CD4-positive, alpha-beta memory T cell (primary cell): ENCODE results near the gene ALOX15. TPM values are rescaled to one million over a fixed set of nuclear protein-coding genes. Genes with fewer than 3 reads are reported as not detected.
"Not testable (repeated sequence)": the region's sequence is repeated elsewhere in the genome, so short reads cannot be mapped to it uniquely, and the experiment has no call there.

ENCODE experiments used
- CTCF ChIA-PET: fragments of 350-600 bp; sonication (Branson Sonifier 250); formaldehyde crosslinking; loops from one replicate; lab custom pipeline; 2021; ENCODE audit warnings: inconsistent platforms; ENCODE audit not compliant: partially characterized antibody; lab: Charles Lee
- POLR2A ChIA-PET: fragments of 350-600 bp; sonication (Branson Sonifier 250); formaldehyde crosslinking; loops from one replicate; lab custom pipeline; 2021; ENCODE audit not compliant: partially characterized antibody; lab: Charles Lee
- DNase-seq, 5 donors: peaks; one replicate each; pipeline versions ENCODE4 v3.0.0 to v3.0.0-alpha.2; 2020 to 2022; ENCODE audit warnings: mixed read lengths in 1 of 5
- H3K27ac ChIP-seq: one replicate; pipeline ENCODE4 v1.7.0; 2013; ENCODE audit warnings: low read depth, low read length
- H3K27me3 ChIP-seq: 2 replicates; pipeline ENCODE4 v1.7.0; 2013; ENCODE audit warnings: mild to moderate bottlenecking, low read length, moderate library complexity; ENCODE audit not compliant: insufficient read depth
- H3K36me3 ChIP-seq: 2 replicates; pipeline ENCODE4 v1.7.0; 2013; ENCODE audit warnings: mild to moderate bottlenecking, low read length, moderate library complexity; ENCODE audit not compliant: insufficient read depth
- H3K4me1 ChIP-seq: 2 replicates; pipeline ENCODE4 v1.7.0; 2013; ENCODE audit warnings: mild to moderate bottlenecking, low read length, moderate library complexity; ENCODE audit not compliant: insufficient read depth
- H3K4me3 ChIP-seq, 2 donors: one replicate each; pipeline ENCODE4 v1.7.0; 2013; ENCODE audit warnings: low read length in 2 of 2, mild to moderate bottlenecking in 1 of 2
- H3K9me3 ChIP-seq, 2 donors: one replicate each; pipeline ENCODE4 v1.7.0; 2013; ENCODE audit warnings: low read length in 2 of 2, control low read depth in 1 of 2; ENCODE audit not compliant: control insufficient read depth in 1 of 2
- H3K27ac Mint-ChIP-seq, 7 donors: one replicate each; pipeline ENCODE4 v1.8.0; 2020 to 2021; ENCODE audit warnings: mixed read lengths in 7 of 7, mild to moderate bottlenecking in 6 of 7, inconsistent platforms in 3 of 7, moderate library complexity in 3 of 7
- H3K27me3 Mint-ChIP-seq, 2 donors: one replicate each; pipeline ENCODE4 v1.8.0; 2020 to 2021; ENCODE audit warnings: mixed read lengths in 2 of 2
- H3K36me3 Mint-ChIP-seq, 2 donors: one replicate each; pipeline ENCODE4 v1.8.0; 2020 to 2021; ENCODE audit warnings: mixed read lengths in 2 of 2, inconsistent platforms in 1 of 2, mild to moderate bottlenecking in 1 of 2
- H3K4me1 Mint-ChIP-seq, 4 donors: one replicate each; pipeline ENCODE4 v1.8.0; 2020 to 2021; ENCODE audit warnings: mixed read lengths in 4 of 4, mild to moderate bottlenecking in 1 of 4
- H3K4me3 Mint-ChIP-seq, 8 donors: one replicate each; pipeline ENCODE4 v1.8.0; 2020 to 2021; ENCODE audit warnings: mixed read lengths in 8 of 8, mild to moderate bottlenecking in 7 of 8, moderate library complexity in 6 of 8, inconsistent platforms in 3 of 8
- H3K9me3 Mint-ChIP-seq, 8 donors: one replicate each; pipeline ENCODE4 v1.8.0; 2020 to 2021; ENCODE audit warnings: mixed read lengths in 8 of 8, mild to moderate bottlenecking in 5 of 8, inconsistent platforms in 3 of 8, moderate library complexity in 1 of 8
- intact Hi-C: fragments of 100-400 bp; cut with micrococcal nuclease; formaldehyde crosslinking; loops from one replicate; pipeline ENCODE4 v1.15.1; 2023
- polyA plus RNA-seq, 2 donors: library from polyadenylated mRNA; unstranded; fragments of 300-500 nt; fragmentation: Illumina TruSeq; gene quantifications; one replicate each; pipeline ENCODE4 v1.2.3, GENCODE V29; 2021
- total RNA-seq, 2 experiments: library from RNA; stranded (reverse); gene quantifications; one replicate each; pipeline ENCODE4 v1.2.3, GENCODE V29; 2021

The ALOX15 gene
- total and polyA plus RNA-seq, 4 experiments from 2014 or later: 0.49 TPM; not detected in 3

GRCh38 chr17:4639301-4640059 is 2.0 kb downstream of the ALOX15 start:
- peaks cover 18% of the 10 kb centered on the region for H3K27me3 ChIP-seq
- CTCF ChIA-PET, intact Hi-C loops, H3K36me3 Mint-ChIP-seq, POLR2A ChIA-PET, H3K4me1 ChIP-seq, H3K9me3 ChIP-seq, H3K9me3 Mint-ChIP-seq, H3K36me3 ChIP-seq, H3K27ac ChIP-seq, H3K27ac Mint-ChIP-seq, H3K4me3 ChIP-seq: not testable (repeated sequence)
- Mint-ChIP-seq H3K27me3 (peaks cover 54 to 56% of the 10 kb centered on the region in 2 donors), H3K4me3 (peak overlapping the region in 4 of 8 donors; percentile 39 to 52 (median 51)), H3K4me1 (peaks cover 5 to 23% (median 14%) of the 10 kb centered on the region in 4 donors)
- DNase-seq: peak in 3 of 5 donors; percentile 16 to 51 (median 22)

DNA sequence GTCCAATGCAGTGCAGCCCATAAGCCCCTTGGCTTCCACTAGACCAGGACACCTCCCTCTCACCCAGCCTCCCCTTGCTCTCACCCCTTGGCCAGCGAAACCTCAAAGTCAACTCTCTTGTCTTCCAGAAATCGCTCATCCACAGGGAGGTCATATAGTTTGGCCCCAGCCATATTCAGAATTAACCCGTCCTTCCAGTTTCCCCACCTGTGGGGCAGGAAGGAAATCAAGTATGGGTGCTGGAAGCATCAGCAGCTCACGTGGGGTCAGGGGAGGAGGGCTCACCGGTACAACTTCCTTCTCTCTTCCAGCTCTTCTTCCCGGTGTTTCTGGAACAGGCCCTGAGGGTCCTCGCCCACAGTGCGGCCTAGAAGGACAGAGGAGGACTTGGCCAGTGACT is 2.7 kb downstream of the ALOX15 start:
- CTCF ChIA-PET, DNase-seq, H3K9me3 ChIP-seq, H3K9me3 Mint-ChIP-seq, intact Hi-C loops, H3K4me3 ChIP-seq, H3K36me3 Mint-ChIP-seq, POLR2A ChIA-PET, H3K27ac ChIP-seq, H3K4me1 ChIP-seq, H3K36me3 ChIP-seq, H3K27ac Mint-ChIP-seq: not testable (repeated sequence)
- peaks cover 18% of the 10 kb centered on the region for H3K27me3 ChIP-seq
- Mint-ChIP-seq H3K4me1 (peaks cover 5 to 23% (median 14%) of the 10 kb centered on the region in 4 donors), H3K27me3 (peaks cover 52 to 55% of the 10 kb centered on the region in 2 donors), H3K4me3 (peak overlapping the region in 1 of 8 donors; percentile 52)

GRCh38 chr17:4636474-4637100 is 4.9 kb downstream of the ALOX15 start:
- no peaks in the 10 kb centered on the region for H3K36me3 Mint-ChIP-seq
- no peak overlapping the region for H3K27ac ChIP-seq
- DNase-seq: no peak
- H3K9me3 Mint-ChIP-seq: peaks cover 0 to 5% (median 0%) of the 10 kb centered on the region in 8 donors
- H3K9me3 ChIP-seq: no peaks in the 10 kb centered on the region
- CTCF ChIA-PET: interaction anchor here (1.0 kb wide), 1 partner anchor 216 kb away, joined by 4 read pairs; no protein-coding TSS in a partner anchor
- H3K4me1 ChIP-seq: no peaks in the 10 kb centered on the region
- no peak overlapping the region for H3K4me3 ChIP-seq
- POLR2A ChIA-PET: interaction anchor here (0.6 kb wide), 2 partner anchors 11 to 117 kb away, joined by 3 read pairs; no protein-coding TSS in a partner anchor
- peaks cover 13% of the 10 kb centered on the region for H3K27me3 ChIP-seq
- H3K36me3 ChIP-seq: no peaks in the 10 kb centered on the region
- intact Hi-C loops: no loop called here
- peaks cover 5 to 20% (median 10%) of the 10 kb centered on the region in 4 donors for H3K4me1 Mint-ChIP-seq
- H3K27me3 Mint-ChIP-seq: peaks cover 50 to 51% of the 10 kb centered on the region in 2 donors
- H3K27ac Mint-ChIP-seq: no peak overlapping the region
- no peak overlapping the region for H3K4me3 Mint-ChIP-seq

DNA sequence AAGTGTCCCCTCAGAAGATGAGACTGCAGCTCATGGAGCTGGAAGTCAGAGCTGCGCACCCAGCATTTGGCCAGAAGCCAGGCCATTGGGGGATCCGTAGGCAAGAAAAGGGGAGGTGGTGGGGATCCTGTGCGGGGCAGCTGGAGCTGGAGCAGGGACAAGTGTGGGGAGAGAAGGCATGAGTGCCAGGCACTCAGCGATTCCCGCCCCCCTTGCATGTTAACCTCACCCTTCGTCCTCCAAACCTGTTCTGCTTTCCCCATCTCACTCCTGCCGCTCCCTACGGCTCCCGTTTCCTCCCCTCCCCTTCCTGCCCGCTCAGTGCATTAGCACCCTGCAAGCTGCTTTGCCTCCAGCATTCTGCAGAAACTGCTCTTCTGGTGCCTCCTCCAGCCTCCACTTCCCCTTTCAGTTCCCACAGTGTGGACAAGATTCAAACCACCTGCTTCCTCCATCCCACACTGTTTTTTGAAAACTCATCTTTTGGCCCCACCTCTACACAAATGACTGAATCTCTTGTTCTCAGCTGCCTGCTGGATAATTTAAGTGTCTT is 5.6 kb downstream of the ALOX15 start:
- Mint-ChIP-seq H3K27me3 (peaks cover 44 to 49% of the 10 kb centered on the region in 2 donors), H3K27ac (no peak overlapping the region), H3K4me3 (no peak overlapping the region), H3K9me3 (peaks cover 0 to 5% (median 0%) of the 10 kb centered on the region in 8 donors), H3K4me1 (peaks cover 5 to 16% (median 9%) of the 10 kb centered on the region in 4 donors), H3K36me3 (no peaks in the 10 kb centered on the region)
- no peaks in the 10 kb centered on the region for H3K9me3 ChIP-seq
- H3K27me3 ChIP-seq: peaks cover 10% of the 10 kb centered on the region
- no peaks in the 10 kb centered on the region for H3K4me1 ChIP-seq
- intact Hi-C loops: no loop called here
- no peak overlapping the region for H3K4me3 ChIP-seq
- no peak for DNase-seq
- no peak overlapping the region for H3K27ac ChIP-seq
- ChIA-PET CTCF (no interaction called here), POLR2A (no interaction called here)
- H3K36me3 ChIP-seq: no peaks in the 10 kb centered on the region

GRCh38 chr17:4634976-4635375 is 6.5 kb downstream of the ALOX15 start:
- CTCF ChIA-PET: no interaction called here
- intact Hi-C loops: no loop called here

DNA sequence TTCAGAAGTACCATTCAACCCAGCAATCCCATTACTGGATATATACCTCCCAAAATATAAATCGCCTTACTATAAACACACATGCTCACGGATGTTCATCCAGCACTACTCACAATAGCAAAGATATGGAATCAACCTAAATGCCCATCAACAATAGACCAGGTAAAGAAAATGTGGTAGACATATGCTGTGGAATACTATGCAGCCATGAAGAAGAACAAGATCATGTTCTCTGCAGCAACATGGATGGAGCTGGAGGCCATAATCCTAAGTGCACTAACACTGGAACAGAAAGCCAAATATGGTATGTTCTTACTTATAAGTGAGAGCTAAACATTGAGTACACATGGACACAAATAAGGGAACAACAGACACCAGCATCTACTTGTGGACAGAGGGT is 7.8 kb downstream of the ALOX15 start:
- Mint-ChIP-seq H3K4me1 (peaks cover 5 to 11% (median 6%) of the 10 kb centered on the region in 4 donors), H3K9me3 (peaks cover 0 to 5% (median 0%) of the 10 kb centered on the region in 8 donors), H3K27me3 (peaks cover 34 to 39% of the 10 kb centered on the region in 2 donors), H3K27ac (no peak overlapping the region), H3K36me3 (no peaks in the 10 kb centered on the region), H3K4me3 (no peak overlapping the region)
- H3K36me3 ChIP-seq: no peaks in the 10 kb centered on the region
- H3K4me1 ChIP-seq: no peaks in the 10 kb centered on the region
- ChIA-PET POLR2A (no interaction called here), CTCF (interaction anchor here (1.4 kb wide), 1 partner anchor 213 kb away, joined by 3 read pairs; no protein-coding TSS in a partner anchor)
- intact Hi-C loops: no loop called here
- no peak overlapping the region for H3K27ac ChIP-seq
- no peaks in the 10 kb centered on the region for H3K9me3 ChIP-seq
- H3K27me3 ChIP-seq: peaks cover 10% of the 10 kb centered on the region
- DNase-seq: no peak
- H3K4me3 ChIP-seq: no peak overlapping the region

More at GRCh38 chr17:4634976-4635375, 6.5 kb downstream of the ALOX15 start:
- no peaks in the 10 kb centered on the region for H3K9me3 ChIP-seq
- no peak for DNase-seq
- H3K4me3 ChIP-seq: no peak overlapping the region
- no peaks in the 10 kb centered on the region for H3K36me3 ChIP-seq
- H3K27ac ChIP-seq: no peak overlapping the region
- no peaks in the 10 kb centered on the region for H3K4me1 ChIP-seq
- no peak overlapping the region for H3K4me3 Mint-ChIP-seq
- no peak overlapping the region for H3K27ac Mint-ChIP-seq
- peaks cover 42 to 47% of the 10 kb centered on the region in 2 donors for H3K27me3 Mint-ChIP-seq
- H3K36me3 Mint-ChIP-seq: no peaks in the 10 kb centered on the region
- H3K4me1 Mint-ChIP-seq: peaks cover 5 to 14% (median 9%) of the 10 kb centered on the region in 4 donors
- peaks cover 0 to 5% (median 0%) of the 10 kb centered on the region in 8 donors for H3K9me3 Mint-ChIP-seq
- POLR2A ChIA-PET: no interaction called here
- peaks cover 10% of the 10 kb centered on the region for H3K27me3 ChIP-seq

DNA sequence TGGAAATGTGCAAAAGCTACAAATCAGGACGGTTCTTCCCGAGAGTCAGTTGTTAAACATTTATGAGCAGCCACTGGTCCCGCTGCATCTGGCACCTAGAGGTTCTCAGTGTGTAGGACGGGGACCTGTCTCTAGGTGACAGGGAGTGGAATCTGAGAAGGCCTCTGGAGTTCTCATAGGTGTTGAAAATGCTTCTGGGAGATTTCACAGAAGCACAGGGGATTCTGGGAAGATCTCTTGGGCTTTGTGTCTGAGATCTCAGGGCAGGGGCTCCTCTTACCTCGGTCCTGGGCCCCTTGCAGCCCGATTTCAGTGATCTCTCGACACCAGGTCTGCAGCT is 8.9 kb downstream of the ALOX15 start:
- Histone ChIP-seq H3K4me1 (no peaks in the 10 kb centered on the region), H3K27me3 (peaks cover 10% of the 10 kb centered on the region), H3K9me3 (no peaks in the 10 kb centered on the region), H3K4me3 (no peak overlapping the region), H3K36me3 (no peaks in the 10 kb centered on the region), H3K27ac (no peak overlapping the region)
- no peak for DNase-seq
- Mint-ChIP-seq H3K27ac (no peak overlapping the region), H3K9me3 (peaks cover 0 to 4% (median 0%) of the 10 kb centered on the region in 8 donors), H3K4me3 (no peak overlapping the region), H3K27me3 (peaks cover 29 to 34% of the 10 kb centered on the region in 2 donors), H3K36me3 (no peaks in the 10 kb centered on the region), H3K4me1 (peaks cover 5 to 11% (median 6%) of the 10 kb centered on the region in 4 donors)
- POLR2A ChIA-PET: no interaction called here
- intact Hi-C loops: no loop called here
- CTCF ChIA-PET: no interaction called here
